Activated naive CD4-positive, alpha-beta T cell treated with anti-CD3 and anti-CD28 coated beads, Interleukin-2, amount 50 U/mL, for 72 hours (primary cell): ENCODE data around the gene PDE10A. TPM values are rescaled to one million over a fixed set of nuclear protein-coding genes. Genes with fewer than 3 reads are reported as not detected.
A peak's percentile ranks its signal among the peaks of the same experiment; 100 is the strongest.

Source experiments
- ATAC-seq, 2 donors: fragments of 150-1000 bp; cut with Tn5 transposase; 2 replicates each; pipeline ENCODE4 v1.10.0; 2021; ENCODE audit warnings: mild to moderate bottlenecking in 2 of 2, moderate library complexity in 2 of 2
- DNase-seq, 2 donors: peaks; one replicate each; pipeline ENCODE4 v3.0.0; 2021 to 2022; ENCODE audit warnings: low spot score in 2 of 2
- H3K27ac Mint-ChIP-seq, 2 donors: one replicate each; pipeline ENCODE4 v1.8.0; 2022; ENCODE audit warnings: mild to moderate bottlenecking in 2 of 2, mixed read lengths in 2 of 2
- H3K36me3 Mint-ChIP-seq, 2 donors: one replicate each; pipeline ENCODE4 v1.8.0; 2022; ENCODE audit warnings: mixed read lengths in 2 of 2
- H3K9me3 Mint-ChIP-seq, 2 donors: one replicate each; pipeline ENCODE4 v1.8.0; 2022; ENCODE audit warnings: mixed read lengths in 2 of 2
- total RNA-seq, 2 donors: library from RNA; stranded (reverse); gene quantifications; one replicate each; pipeline ENCODE4 v1.2.3, GENCODE V29; 2022

Gene PDE10A
- total RNA-seq, 2 donors from 2014 or later = not detected

DNA sequence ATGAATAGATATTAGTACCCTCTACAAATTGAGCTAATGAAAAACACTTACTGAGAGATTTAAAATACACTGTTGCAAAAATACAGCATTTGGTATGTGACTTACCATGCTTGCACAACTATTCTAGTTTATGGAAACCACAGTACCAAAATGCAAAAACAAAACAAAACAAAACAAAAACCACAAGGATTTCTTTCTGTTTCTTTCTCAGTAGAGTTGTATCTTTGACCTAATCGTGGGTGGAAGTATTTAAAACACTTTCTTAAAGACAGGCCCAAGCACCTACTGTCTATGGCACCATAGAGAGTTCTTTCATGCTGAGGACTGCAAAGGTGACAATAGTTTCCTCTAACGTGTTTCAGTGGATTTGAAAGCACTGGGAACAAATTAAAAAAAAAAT is 258.3 kb downstream of the PDE10A start:
- ATAC-seq = no peak
- no peaks in the 10 kb centered on the region for H3K9me3 Mint-ChIP-seq

DNA sequence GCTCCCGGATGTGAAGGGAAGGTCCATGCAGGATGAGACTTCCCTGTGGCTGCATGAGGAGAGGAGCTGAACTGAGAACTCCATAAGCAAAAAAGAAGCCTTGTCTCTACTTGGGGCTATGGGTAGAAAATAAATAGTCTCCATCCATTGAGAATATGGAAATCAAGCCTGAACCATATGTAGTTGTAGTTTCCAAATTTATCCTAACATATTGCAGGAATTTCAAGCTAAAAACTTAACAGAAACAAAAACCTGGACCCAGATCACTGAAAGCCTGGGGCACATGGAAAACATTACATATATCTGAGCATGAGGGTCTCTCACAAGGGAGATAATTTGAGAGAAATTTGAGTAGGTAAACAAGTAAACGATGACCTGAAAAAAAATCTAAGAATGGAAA is 258.7 kb downstream of the PDE10A start:
- no peak for ATAC-seq

More for the DNA sequence above, 258.3 kb downstream of the PDE10A start:
- no peaks in the 10 kb centered on the region for H3K36me3 Mint-ChIP-seq
- H3K27ac Mint-ChIP-seq = no peak overlapping the region
- no peak for DNase-seq

GRCh38 chr6:165403006-165403595 is 259.9 kb downstream of the PDE10A start:
- ATAC-seq (no peak), DNase-seq (no peak)
- H3K9me3 Mint-ChIP-seq = no peaks in the 10 kb centered on the region

More for the DNA sequence above, 258.7 kb downstream of the PDE10A start:
- no peak for DNase-seq
- Mint-ChIP-seq H3K36me3 (no peaks in the 10 kb centered on the region), H3K27ac (no peak overlapping the region), H3K9me3 (no peaks in the 10 kb centered on the region)

DNA sequence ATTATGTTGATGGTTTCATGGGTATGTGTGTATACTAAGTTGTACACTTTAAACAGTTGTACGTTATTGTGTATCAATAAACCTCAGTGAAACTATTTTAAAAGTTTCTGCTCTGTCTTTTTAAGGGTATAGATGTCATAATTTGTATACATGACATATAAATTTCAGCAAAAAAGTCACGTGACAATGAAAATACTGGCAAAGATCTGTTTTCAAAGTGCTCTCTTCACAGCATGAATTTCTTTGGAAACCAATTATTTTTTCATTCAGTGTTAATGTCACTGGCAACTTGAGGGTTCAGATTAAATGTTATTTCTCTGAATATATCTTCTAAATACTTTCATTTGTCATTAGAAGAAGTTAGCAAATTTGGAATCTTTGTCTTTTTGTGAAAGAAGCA is 261.9 kb downstream of the PDE10A start:
- Mint-ChIP-seq H3K9me3 (no peaks in the 10 kb centered on the region), H3K27ac (no peak overlapping the region), H3K36me3 (no peaks in the 10 kb centered on the region)
- no peak for DNase-seq
- no peak for ATAC-seq

More at GRCh38 chr6:165403006-165403595, 259.9 kb downstream of the PDE10A start:
- no peaks in the 10 kb centered on the region for H3K36me3 Mint-ChIP-seq
- no peak overlapping the region for H3K27ac Mint-ChIP-seq

DNA sequence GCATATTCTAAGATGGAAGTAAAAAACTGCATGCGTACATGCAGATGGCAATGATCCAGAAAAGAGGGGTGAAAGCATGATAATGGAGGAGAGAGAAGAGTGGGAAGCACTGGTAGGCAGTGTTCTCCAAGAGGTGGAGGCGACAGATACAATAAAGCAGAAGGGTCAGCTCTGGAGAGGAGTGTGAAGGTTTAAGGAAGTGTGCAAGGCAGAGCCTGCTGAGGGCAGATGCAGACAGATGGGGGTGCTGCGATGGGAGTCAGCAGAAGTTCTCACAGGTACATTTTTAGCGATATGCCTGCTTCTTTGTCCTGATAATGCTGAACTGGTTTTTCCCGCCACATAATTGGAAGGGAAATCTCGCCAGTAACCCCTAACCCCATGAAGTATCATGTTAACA is 272.6 kb downstream of the PDE10A start:
- H3K9me3 Mint-ChIP-seq = peaks cover 17 to 21% of the 10 kb centered on the region in 2 donors
- H3K36me3 Mint-ChIP-seq = no peaks in the 10 kb centered on the region
- DNase-seq = no peak
- H3K27ac Mint-ChIP-seq = no peak overlapping the region
- no peak for ATAC-seq

GRCh38 chr6:165389534-165389933 is 273.5 kb downstream of the PDE10A start:
- ATAC-seq (no peak), DNase-seq (no peak)
- H3K36me3 Mint-ChIP-seq = no peaks in the 10 kb centered on the region
- no peak overlapping the region for H3K27ac Mint-ChIP-seq
- peaks cover 23 to 26% of the 10 kb centered on the region in 2 donors for H3K9me3 Mint-ChIP-seq

GRCh38 chr6:165383323-165383722 is 279.7 kb downstream of the PDE10A start:
- Mint-ChIP-seq H3K36me3 (no peaks in the 10 kb centered on the region), H3K27ac (no peak overlapping the region), H3K9me3 (peaks cover 21% of the 10 kb centered on the region in 2 donors)
- DNase-seq (no peak), ATAC-seq (no peak)

DNA sequence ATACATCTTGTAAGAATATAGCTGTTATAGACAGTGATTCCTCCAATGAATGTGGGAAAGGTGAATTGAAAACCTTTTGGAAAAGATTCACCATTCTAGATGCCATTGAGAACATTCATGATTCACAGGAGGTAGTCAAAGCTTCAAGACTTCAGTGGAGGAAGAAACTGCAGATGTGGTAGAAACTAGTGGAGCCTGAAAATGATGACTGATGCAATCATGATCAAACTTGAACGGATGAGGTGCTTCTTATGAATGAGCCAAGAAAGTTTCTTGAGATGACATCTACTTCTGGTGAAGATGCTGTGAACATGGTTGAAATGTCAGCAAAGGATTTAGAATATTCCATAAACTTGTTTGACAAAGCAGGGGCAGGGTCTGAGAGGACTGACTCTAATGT is 286.9 kb downstream of the PDE10A start:
- peaks cover 0 to 10% of the 10 kb centered on the region in 2 donors for H3K9me3 Mint-ChIP-seq
- no peak for ATAC-seq
- no peak overlapping the region for H3K27ac Mint-ChIP-seq

GRCh38 chr6:165365371-165365770 is 297.7 kb downstream of the PDE10A start:
- DNase-seq = no peak
- Mint-ChIP-seq H3K27ac (no peak overlapping the region), H3K9me3 (peaks cover 10 to 20% of the 10 kb centered on the region in 2 donors), H3K36me3 (peaks cover 0 to 8% of the 10 kb centered on the region in 2 donors)
- ATAC-seq = no peak

More for the DNA sequence above, 286.9 kb downstream of the PDE10A start:
- no peak for DNase-seq
- no peaks in the 10 kb centered on the region for H3K36me3 Mint-ChIP-seq

- ATAC-seq (no peak), DNase-seq (no peak)
- H3K9me3 Mint-ChIP-seq = peaks cover 22 to 30% of the 10 kb centered on the region in 2 donors
- no peak overlapping the region for H3K27ac Mint-ChIP-seq
- H3K36me3 Mint-ChIP-seq = peaks cover 0 to 12% of the 10 kb centered on the region in 2 donors
Observed at GRCh38 chr6:165345700-165346099, 317.3 kb downstream of the PDE10A start.

- no peak for DNase-seq
- Mint-ChIP-seq H3K36me3 (no peaks in the 10 kb centered on the region), H3K27ac (no peak overlapping the region), H3K9me3 (peaks cover 5 to 7% of the 10 kb centered on the region in 2 donors)
- ATAC-seq = no peak
Observed at GRCh38 chr6:165340532-165340931, 322.5 kb downstream of the PDE10A start.

- H3K27ac Mint-ChIP-seq = no peak overlapping the region
- peaks cover 0 to 5% of the 10 kb centered on the region in 2 donors for H3K36me3 Mint-ChIP-seq
- ATAC-seq = no peak
- no peak for DNase-seq
- peaks cover 16 to 18% of the 10 kb centered on the region in 2 donors for H3K9me3 Mint-ChIP-seq
Observed at GRCh38 chr6:165325609-165326008, 337.4 kb downstream of the PDE10A start.

DNA sequence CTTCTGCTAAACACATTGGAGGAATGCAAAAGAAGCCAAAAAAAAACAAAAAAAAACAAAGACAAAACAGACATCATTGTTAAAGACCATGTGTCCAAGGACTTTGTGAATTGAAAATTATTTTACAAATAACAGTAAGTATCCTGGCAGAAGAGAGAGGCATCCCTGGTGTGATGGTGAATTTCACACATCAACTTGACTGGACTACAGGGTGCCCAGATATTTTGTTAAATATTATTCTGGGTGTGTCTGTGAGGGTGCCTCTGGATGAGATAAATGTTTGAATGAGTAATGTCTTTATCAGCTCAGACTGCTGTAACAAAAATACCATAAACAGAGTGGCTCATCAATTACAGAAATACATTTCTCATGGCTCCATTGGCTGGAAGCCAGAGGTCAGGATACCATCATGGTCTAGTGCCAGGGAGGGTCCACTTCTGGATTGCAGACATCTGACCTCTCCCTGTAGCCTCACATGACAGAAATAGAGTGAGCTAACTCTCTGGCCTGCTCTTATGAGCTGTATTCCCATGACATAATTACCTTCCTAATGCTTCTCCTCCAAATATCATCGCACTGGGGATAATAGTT is 341.4 kb downstream of the PDE10A start:
- Mint-ChIP-seq H3K27ac (no peak overlapping the region), H3K9me3 (peaks cover 20 to 26% of the 10 kb centered on the region in 2 donors), H3K36me3 (peaks cover 0 to 5% of the 10 kb centered on the region in 2 donors)
- no peak for ATAC-seq
- no peak for DNase-seq

DNA sequence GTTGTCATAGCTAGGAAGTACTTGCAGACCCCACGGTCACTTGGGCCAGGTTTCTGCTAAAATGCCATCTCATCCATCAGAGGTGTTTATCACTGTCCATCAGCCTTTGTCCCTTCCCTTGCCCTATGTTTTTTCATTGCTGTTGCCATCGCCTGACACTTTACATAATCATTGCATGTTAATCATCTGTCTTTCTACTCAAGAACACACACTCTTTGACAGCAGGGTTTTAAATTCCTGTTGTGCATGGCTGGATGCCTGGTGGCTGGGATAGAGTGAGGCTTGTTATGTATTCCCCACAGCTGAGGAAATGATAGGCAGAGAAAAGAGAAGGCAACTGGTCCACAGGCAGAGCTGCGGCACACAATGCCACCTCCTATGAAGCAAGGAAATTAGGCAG is 341.9 kb downstream of the PDE10A start:
- ATAC-seq (no peak), DNase-seq (no peak)
- H3K9me3 Mint-ChIP-seq = peaks cover 20 to 26% of the 10 kb centered on the region in 2 donors
- no peak overlapping the region for H3K27ac Mint-ChIP-seq
- H3K36me3 Mint-ChIP-seq = peaks cover 0 to 5% of the 10 kb centered on the region in 2 donors

DNA sequence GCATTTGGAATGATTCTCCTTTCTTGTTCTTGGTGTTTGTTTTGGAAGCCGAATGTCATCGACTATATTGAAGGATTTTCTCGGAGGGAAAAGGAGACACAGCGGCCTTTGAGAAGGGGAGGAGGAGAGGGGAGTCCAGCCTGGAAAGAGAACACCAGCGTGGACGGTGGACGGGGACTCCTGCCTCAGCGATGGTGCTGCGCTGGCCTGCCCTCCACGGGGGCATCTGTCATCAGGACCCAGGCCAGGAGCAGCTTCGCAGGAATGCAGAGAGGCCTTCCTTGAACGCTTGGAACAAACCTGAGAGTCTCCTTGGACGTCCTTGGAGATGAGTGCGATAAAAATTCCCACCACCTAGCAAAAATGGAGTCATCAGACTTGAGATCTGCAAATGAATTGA is 345.3 kb downstream of the PDE10A start:
- H3K36me3 Mint-ChIP-seq = peaks cover 0 to 2% of the 10 kb centered on the region in 2 donors
- ATAC-seq (no peak), DNase-seq (no peak)
- H3K9me3 Mint-ChIP-seq = peaks cover 16 to 18% of the 10 kb centered on the region in 2 donors
- no peak overlapping the region for H3K27ac Mint-ChIP-seq

- no peak for DNase-seq
- peaks cover 0 to 4% of the 10 kb centered on the region in 2 donors for H3K9me3 Mint-ChIP-seq
- peak in 1 of 2 donors; percentile 18 for ATAC-seq
- no peaks in the 10 kb centered on the region for H3K36me3 Mint-ChIP-seq
- no peak within 1 kb of the TSS for H3K27ac Mint-ChIP-seq
Observed at GRCh38 chr6:165308926-165309731, 353.9 kb downstream of the PDE10A start, which contains the start of gene C6orf118. TSS of gene C6orf118 (minus strand) at chr6:165309605. CDS start at chr6:165309586, 19 bp downstream.

- H3K9me3 Mint-ChIP-seq = peaks cover 5 to 7% of the 10 kb centered on the region in 2 donors
- ATAC-seq = no peak
- no peak for DNase-seq
- H3K36me3 Mint-ChIP-seq = peaks cover 0 to 5% of the 10 kb centered on the region in 2 donors
- no peak overlapping the region for H3K27ac Mint-ChIP-seq
Observed at GRCh38 chr6:165306955-165307354, 356.1 kb downstream of the PDE10A start.
